NCI-H1092 (cell line): Measurements from ENCODE around the gene GREB1L.

Experiments
- DNase-seq: peaks from one replicate; lab custom pipeline; 2025; lab: John Stamatoyannopoulos, UW

The GREB1L gene

GRCh38 chr18:21450503-21450902, 208.5 kb downstream of the GREB1L start:
- no peak for DNase-seq

- DNase-seq, result no peak
Measured at GRCh38 chr18:21450913-21451312, 208.9 kb downstream of the GREB1L start.

- DNase-seq, result no peak
Measured at GRCh38 chr18:21451851-21452250, 209.8 kb downstream of the GREB1L start.

GRCh38 chr18:21452276-21452780, 210.3 kb downstream of the GREB1L start:
- DNase-seq, result no peak

GRCh38 chr18:21452796-21453510, 210.9 kb downstream of the GREB1L start:
- DNase-seq, result no peak

GRCh38 chr18:21453511-21453901, 211.5 kb downstream of the GREB1L start:
- no peak for DNase-seq

GRCh38 chr18:21454725-21455124, 212.7 kb downstream of the GREB1L start:
- no peak for DNase-seq

GRCh38 chr18:21456428-21457178, 214.6 kb downstream of the GREB1L start:
- DNase-seq, result no peak

GRCh38 chr18:21457179-21457535, 215.1 kb downstream of the GREB1L start:
- DNase-seq, result no peak

- no peak for DNase-seq
Measured at GRCh38 chr18:21458310-21458709, 216.3 kb downstream of the GREB1L start.

- no peak for DNase-seq
Measured at GRCh38 chr18:21458788-21459187, 216.8 kb downstream of the GREB1L start.

GRCh38 chr18:21459706-21460286, 217.8 kb downstream of the GREB1L start:
- no peak for DNase-seq

GRCh38 chr18:21461460-21461859, 219.4 kb downstream of the GREB1L start:
- no peak for DNase-seq

- no peak for DNase-seq
Measured at GRCh38 chr18:21463718-21464117, 221.7 kb downstream of the GREB1L start.

- no peak for DNase-seq
Measured at GRCh38 chr18:21468514-21469164, 226.6 kb downstream of the GREB1L start.

- DNase-seq, result no peak
Measured at GRCh38 chr18:21472741-21473140, 230.7 kb downstream of the GREB1L start.

- DNase-seq, result no peak
Measured at GRCh38 chr18:21474621-21475020, 232.6 kb downstream of the GREB1L start.

- DNase-seq, result no peak
Measured at GRCh38 chr18:21479721-21480120, 237.7 kb downstream of the GREB1L start.

- DNase-seq, result no peak
Measured at GRCh38 chr18:21481739-21482138, 239.7 kb downstream of the GREB1L start.

- DNase-seq, result no peak
Measured at GRCh38 chr18:21483051-21483450, 241.0 kb downstream of the GREB1L start.

GRCh38 chr18:21484851-21485636, 243.0 kb downstream of the GREB1L start:
- DNase-seq, result no peak
